Measurements from ENCODE around the gene MYL7. TPM values are rescaled to one million over a fixed set of nuclear protein-coding genes. Genes with fewer than 3 reads are reported as not detected.
"Not testable (repeated sequence)": the region's sequence is repeated elsewhere in the genome, so short reads cannot be mapped to it uniquely, and the experiment has no call there.

The MYL7 gene, protein sequence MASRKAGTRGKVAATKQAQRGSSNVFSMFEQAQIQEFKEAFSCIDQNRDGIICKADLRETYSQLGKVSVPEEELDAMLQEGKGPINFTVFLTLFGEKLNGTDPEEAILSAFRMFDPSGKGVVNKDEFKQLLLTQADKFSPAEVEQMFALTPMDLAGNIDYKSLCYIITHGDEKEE
- total RNA-seq = not detected in 2 replicates

DNA sequence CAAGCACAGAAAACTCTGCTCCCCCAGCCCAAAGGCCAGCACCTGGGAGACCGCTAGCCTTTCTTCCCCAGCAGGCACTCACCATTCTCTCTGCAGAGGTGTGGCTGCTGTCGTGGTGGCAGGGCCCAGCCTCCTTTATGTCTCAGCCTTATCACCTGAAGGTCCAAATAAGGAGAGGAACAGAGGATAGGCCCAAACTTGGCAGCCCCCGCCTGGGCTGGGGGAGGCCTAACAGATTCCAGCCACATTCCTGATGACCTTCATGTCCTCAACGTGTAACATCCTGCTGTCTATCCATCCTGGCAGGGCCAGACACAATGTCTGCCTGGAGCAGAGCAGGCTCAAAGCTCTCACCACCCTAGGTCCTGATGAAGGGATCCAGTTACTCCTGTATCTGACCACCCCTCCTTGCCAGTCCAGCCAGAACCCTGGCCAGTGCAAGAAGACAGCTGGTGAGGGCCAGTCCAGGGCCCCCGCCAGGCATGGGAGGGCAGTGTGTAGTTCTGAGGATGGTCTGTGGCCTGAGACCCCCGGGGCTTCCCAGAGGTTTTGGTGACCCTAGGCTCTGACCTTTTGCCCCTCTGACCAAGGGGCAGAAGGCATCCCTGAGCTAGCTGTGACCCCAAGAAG is at the start of gene MYL7:
Gene MYL7, minus strand, starts transcription at position 112 of the 630 bp plus-strand sequence. Its CDS starts 27 bp downstream, at position 85.
- no peak for DNase-seq (ENCODE audit: low read depth in 2 of 2)

DNA sequence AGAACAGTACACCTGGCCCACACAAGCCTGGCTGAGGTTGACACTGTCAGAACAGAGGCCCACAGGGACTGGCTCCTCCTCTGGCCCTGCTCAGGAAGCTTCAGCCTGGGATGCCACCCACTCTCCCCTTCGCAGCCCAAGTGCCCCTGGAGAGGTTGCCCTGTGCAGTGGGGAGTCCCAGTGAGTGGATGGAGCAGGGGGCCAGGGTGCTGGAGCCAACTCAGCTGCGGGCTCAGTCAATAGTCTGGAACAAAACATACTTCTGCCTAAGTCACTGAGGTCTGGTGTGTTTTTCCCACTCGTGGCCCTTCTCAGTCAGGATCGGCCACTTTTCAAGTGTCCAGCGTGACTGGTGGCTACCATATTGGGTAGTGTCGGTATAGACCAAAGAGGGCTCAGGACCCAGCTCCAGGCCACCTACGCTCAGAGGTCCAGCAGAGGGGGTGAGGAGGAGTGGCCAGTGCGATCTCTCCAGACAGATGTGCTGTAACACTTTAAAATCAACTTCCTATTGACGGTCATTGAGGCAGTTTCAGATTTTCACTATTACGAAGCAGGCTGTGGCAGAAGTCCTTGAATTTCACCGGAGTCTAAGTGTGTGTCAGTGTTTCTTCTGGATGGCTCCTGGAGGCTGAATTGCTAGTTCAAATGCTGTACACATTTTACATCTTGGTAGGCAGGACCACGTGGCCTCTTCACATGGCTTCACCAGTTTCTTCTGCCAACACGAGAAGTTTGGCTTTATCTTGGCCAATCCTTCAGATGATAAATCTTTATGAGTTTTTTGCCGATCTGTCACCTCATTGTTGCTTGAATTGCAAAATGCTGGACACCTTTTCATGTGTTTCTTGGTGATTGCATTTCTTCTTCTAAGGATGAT is 49.1 kb upstream of the MYL7 start:
- DNase-seq (ENCODE audit: low read depth in 2 of 2) = no peak

DNA sequence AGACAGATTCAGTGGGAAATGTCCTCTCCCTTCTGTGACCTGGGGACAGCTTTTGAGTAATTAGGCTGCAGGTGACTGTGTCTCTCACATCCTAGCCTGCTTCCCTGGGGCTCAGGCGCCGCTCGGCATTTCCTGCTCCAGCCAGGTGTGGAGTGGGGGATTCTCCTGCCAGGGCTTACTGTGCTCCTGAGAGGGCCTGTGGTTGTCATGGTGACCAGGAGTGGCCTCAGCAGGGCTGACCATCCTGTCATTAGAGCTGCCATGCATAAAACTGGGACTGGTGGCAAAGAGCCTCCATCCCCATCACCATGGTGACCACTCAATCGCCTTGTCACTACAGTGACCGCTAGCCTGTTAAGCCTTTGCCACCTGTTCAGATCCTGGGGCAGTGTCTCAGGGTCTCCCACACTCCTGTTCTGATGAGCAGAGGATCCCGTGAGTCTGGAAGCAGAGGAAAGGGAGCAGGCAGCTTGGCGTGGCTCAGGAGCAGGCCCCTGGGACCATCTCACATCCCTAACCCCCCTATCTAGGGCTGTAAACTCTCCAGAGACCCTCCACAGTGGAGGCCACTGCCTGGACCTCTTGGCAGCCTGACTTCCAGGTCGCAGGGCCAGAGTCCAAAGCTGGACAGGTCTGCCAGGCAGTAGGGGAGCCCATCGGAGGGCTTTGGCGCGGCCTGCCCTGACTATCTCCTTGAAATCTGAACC is 48.3 kb upstream of the MYL7 start, which contains the start of gene GCK:
Gene GCK, minus strand, starts transcription at position 154 of the 707 bp plus-strand sequence. CDS start 486 bp downstream, outside the sequence.
- DNase-seq (ENCODE audit: low read depth in 2 of 2) = no peak

DNA sequence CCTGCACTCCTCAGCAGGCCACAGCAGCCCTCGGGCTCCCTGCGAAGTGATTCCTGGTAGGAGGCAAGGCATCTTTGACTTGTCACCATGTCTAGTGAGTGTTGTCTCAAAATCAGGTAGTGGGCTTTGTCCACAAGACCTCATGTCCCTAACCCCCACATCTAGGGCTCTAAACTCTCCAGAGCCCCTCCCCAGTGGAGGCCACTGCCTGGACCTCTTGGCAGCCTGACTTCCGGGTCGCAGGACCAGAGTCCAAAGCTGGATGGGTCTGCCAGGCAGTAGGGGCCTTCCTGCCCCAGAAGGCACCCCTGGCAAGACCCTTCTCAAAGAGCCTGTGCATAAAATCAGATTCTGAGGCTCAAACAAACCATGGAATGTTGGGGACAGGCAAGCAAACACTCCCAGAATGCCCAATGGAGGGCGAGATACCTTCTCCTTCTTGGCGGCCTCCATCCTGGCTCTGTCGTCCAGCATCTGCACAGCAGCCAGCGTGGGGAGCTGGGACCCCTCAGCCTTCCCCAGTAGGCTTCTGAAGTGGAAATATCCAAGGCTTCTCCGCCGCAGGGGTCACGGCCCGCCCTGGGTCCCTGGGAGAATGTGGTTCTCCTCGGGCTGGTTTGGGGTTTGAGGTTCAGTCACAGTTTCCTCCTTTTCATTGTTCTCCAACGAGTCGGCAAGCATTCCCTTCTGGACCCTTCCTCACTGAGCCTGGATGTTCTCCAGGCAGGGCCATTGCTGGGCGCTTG is 47.5 kb upstream of the MYL7 start:
- DNase-seq (ENCODE audit: low read depth in 2 of 2) = no peak

DNA sequence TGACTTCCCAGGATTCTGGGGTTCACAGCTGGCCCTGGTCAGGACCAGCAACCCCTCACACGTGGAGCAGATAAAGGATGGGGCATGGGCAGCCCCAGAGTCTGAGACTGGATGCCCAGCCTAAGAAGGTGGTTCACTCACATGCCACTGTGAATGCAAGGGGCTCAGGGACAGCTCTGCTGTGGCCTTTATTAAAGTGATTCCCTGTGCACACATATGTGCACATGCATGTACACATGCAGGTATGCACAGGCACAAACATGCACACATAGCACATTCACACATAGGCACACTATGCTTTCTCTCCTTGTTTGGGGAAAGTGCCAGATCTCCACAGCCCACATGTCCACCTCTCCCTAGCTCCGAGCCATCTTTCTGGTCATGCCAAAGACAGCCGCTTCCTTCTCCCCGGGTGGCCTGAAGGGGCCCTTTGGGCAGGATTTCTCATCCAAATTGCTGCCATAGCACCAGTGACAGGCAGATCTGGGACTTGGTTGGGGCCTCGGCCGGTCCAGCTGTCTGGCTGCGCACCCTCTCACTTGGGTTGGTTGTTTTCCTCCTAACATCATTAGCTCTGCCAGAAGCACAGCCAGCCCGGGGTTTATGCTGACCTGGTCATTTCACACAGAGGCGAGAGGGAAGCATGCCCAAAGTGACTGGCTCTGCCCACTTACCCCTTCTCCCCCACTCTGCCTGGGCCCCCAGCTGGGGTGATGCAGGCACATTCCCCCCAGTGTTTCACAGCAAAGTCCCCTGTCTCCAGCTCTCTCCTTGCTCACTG is 46.7 kb upstream of the MYL7 start:
- no peak for DNase-seq (ENCODE audit: low read depth in 2 of 2)

DNA sequence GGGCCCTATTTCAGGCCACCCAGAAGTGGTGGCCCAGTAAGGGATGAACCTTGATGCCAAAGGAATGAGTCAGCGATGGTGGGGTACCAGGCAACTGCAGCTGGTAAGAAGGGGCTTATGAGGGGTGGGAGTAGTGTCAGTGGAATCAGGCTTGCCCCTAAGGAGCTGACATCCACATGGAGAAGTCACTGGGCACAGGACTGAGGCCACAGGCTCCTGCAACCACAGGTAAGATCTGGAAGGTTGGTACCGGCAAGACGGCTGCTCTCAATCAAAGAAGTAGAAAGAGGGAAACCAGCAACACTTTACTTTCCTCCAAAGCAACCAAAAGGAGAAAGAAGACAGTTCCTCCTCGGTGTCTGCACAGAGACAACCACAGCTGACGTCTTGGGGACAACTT is 45.6 kb upstream of the MYL7 start:
- DNase-seq (ENCODE audit: low read depth in 2 of 2) = no peak

DNA sequence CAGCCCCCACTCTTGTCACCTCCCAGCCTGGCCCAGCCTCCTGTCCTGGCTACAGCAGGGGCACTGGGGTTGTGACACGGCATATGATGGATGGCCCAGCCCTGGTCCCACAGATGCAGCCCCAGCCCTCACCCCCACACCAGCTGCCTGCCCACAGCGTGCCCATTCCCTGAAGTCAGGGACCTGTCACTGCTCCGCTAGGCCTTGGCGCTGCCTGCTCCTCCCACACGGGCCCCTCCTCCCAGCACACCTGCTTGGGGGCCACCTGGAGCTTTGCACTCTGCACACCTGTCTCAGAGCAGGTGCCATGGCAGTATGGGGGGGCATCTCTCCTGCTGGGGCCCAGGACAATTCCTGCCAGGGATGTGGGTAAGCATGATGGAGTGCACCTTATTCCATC is 44.6 kb upstream of the MYL7 start:
- DNase-seq (ENCODE audit: low read depth in 2 of 2) = no peak

DNA sequence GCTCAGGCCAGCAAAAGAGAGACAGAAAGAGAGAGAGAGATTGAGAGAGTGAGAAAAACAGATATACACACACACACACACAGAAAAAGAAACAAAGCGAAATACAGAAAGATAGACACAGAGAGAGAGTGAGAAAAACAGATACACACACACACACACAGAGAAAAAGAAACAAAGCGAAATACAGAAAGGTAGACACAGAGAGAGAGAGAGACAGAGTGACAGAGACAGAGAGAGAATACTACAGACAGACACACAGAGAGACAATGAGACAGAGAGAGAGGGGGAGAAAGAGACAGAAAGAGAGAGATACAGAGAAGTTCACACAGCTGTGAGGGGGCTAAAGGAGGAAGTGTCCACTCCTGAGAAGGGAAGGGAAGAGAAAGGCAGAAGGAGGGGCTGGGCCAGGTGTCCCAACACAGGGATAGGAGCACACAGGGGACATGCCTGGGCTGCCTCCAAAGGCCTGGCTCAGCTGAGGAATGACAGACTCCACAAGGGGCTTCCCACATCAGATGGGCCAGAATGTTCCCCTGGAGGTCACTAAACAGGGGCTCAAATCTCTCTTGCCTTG is 43.8 kb upstream of the MYL7 start:
- DNase-seq (ENCODE audit: low read depth in 2 of 2) = no peak

DNA sequence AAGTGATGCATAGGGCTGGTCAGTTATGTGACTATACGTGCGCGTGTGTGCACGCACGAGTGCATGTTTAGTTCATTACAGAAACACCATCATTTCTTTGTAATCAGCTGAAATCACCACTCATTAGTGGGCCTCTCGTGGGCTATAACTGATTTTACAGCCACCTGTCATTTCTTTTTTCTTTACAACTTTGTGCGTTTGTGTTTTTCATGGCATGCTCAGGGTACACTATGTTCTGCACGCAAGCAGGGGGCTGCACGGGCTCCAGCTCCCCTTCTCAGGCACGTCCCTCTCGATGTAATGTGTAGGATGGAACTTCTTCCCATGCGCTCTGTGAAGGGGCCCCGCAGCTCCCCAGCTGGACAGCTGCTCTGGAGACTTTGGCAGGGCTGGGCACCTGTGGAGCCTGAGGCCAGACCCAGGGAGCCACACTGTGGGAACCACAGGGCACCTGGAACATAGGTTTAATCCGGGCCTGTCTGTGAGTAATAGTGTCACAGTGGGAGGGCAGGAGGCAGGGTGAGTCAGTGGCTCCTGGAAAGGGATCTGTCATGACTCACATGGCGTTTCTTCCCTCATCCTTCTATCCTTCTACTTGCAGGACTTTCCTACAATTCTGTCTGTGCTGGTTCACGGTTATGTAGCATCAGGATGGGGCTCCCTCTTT is 43.2 kb upstream of the MYL7 start:
- DNase-seq (ENCODE audit: low read depth in 2 of 2) = peak; percentile 27 to 59

DNA sequence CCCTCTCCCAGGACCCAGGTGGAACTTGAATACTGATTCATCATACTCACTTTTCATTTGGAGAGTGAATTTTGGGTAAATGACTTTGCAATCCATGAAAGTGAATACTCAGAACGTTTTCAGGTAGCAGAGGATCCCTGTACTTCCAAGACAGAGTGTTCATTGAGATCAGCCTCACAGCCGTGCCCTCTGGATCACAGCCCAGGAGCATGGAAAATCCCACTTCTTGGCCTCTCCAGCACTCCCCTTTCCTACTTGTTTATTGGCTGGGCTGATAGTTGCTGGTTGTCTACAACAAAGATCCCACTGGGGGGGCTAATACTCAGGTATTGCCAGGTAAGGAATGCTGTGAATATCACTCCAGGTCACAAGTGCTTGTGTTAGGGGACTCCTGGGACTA is 42.3 kb upstream of the MYL7 start:
- peak in 1 of 2 donors; percentile 22 for DNase-seq (ENCODE audit: low read depth in 2 of 2)

DNA sequence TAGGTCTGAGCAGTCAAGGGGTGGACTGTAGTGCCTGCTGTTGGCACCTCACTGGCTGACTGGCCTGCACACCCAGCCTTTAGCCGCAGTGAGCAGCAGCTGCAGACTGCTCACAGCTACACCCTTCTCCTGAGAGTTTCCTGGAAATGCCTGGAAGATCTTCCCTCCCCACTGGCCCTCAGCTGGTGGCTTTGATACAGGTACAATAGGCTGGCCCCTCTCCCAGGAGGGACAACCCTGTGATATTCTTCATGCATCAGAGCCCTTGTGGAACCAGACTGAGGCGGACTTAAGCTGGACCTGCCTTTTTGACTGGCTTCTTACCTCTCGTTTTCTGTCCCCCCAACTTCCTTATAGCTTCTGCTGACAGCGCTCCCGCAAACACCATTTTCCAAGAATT is 41.7 kb upstream of the MYL7 start:
- no peak for DNase-seq (ENCODE audit: low read depth in 2 of 2)

DNA sequence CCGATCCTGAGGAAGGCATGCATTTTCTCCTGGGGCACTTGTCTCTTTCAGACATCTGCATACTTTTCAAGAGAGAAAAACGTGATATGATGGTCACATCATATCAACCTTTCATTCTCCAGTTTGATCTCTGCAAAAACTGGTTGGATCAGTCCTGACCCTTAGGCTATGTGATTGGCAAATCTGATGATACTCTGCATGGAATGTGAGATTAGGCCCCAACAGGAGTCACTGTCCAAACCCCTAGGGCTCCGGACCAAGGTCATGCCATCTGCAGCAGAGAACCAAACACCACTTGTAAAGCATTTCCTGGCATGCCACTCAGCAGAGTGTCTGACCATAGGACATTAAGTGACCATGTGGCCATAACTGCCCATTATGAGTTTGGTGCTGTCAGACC is 39.5 kb upstream of the MYL7 start:
- DNase-seq (ENCODE audit: low read depth in 2 of 2) = no peak

DNA sequence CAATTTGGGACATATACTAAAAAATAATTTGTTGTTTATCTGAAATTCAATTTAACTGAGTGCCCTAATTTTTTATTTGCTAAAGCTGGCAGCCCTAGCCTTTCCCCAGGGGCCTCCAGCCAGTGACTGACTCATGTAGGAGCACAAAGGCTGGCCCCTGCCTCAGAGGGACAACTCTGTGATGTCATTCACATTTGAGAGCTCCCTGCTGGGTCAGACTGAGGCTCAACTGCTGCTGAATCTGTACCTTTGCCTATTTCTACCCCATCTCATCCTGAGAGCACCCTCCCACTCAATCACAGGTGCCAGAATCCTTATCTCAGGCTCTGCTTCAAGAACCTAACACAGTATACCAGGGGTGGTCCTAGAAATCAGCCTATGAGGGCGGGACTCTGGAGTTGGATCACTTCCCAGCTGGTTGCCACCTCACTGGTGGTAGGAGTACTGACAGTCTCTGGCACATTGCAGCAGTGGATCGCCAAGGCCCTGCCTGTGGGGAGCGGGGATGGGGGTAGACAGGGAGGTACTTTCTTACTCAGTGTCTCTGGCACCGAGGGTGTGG is 36.5 kb upstream of the MYL7 start:
- DNase-seq (ENCODE audit: low read depth in 2 of 2) = no peak

DNA sequence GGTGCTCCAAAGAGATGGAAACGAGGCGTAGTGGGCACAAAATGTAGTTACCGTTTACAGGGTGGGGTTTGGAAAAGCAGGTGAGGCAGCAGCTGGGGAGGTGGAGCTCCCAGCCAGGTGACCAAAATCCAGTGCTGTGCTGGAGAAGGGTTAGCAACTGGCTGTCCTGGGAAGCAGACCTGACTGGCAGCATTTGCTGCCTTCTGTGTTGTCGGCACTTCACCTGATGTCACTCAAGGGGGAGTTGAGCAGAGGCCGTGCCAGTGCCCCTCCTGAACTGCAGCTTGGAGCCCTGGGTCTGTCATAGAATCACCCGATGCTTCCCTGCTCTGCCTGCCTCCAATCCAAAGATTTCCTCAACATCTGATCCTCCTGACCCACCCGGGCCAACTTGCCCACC is 35.4 kb upstream of the MYL7 start:
- DNase-seq (ENCODE audit: low read depth in 2 of 2) = no peak

DNA sequence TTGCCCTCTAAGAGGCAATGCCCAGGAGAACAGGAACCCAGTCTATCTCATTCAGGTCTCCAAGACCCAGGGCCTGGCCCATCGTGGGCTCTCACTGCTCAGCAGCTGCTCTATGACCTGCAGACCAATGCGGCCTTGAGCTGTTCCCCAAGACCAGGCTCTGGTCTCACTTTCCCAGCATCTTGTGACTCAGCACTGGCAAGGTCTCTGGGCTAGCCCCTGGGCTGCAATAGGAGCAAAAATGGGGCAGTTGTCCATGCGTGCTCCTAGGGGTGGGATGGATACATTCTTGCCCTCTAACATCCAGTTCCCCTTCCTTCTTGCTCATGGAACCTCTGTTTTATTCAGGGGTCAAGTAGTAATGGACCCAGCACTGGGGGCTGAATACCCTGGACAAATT is 34.6 kb upstream of the MYL7 start:
- no peak for DNase-seq (ENCODE audit: low read depth in 2 of 2)

DNA sequence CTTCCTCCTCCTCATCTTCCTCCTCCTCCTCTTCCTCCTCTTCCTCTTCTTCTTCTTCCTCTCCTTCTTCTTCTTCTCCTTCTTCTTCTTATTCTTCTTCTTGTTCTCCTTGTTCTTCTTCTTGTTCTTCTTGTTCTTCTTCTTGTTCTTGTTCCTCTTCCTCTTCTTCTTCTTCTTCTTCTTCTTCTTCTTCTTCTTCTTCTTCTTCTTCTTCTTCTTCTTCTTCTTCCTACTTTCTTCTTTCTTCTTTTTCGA is 33.5 kb upstream of the MYL7 start:
- not testable (repeated sequence) for DNase-seq (ENCODE audit: low read depth in 2 of 2)

DNA sequence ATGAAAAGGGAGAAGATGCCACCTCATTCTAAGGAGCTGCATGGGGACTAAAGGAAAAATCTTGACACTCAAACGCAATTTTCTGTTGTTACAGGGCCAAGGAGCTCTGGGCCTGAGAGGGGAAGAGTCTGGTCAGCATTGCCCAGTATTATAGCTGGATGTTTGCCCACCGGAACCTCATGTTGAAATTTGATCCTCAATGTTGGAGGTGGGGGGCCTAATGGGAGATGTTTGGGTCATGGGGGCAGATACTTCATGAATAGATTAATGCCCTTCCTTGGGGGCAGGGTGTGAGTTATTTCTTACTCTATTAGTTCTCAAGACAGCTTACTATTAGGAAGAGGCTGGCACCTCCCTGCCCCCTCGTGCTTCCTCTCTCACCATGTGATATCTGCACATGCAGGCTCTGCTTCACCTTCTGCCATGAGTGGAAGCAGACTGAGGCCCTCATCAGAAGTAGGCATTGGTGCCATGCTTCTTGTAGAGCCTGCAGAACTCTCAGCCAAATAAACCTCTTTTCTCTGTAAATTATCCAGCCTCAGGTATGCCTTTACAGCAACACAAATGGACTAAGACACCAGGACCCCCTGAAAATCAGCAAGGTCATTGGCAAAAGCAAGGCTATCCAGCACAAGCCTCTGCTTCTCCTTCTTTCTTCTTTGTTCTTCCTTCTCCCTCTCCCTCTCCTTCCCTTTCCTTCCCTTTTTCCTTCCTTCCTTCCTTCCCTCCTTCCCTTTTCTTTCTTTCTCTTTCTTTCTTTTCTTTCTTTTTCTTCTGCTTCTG is 33.0 kb upstream of the MYL7 start:
- no peak for DNase-seq (ENCODE audit: low read depth in 2 of 2)

DNA sequence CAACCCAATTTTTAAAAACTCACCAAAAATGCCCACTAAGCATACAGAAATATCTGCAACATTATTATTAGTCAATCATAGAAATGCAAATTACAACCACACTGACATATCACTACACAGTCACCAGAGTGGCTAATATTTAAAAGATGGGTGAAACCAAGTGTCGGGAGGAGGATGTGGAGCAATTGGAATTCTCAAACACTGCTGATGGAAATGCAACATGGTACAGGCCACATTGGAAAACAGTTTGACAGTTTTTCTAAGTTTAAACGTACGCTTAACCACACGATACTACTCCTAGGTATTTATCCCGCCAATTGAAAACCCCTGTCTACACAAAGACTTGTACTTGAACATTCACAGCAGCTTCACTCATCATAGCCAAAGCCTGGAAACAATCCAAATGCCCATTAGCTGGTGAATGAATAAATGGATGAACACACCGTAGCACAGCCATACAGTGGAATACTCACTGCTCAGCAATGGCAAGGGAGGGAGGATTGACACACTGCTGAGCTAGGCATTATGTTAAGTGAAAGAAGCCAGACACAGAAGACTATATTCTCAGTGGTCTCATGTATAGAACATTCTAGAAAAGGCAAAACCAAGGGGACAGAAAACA is 31.8 kb upstream of the MYL7 start:
- DNase-seq (ENCODE audit: low read depth in 2 of 2) = no peak
